ENCODE measurements around the gene MCAT. TPM values are rescaled to one million over a fixed set of nuclear protein-coding genes. Genes with fewer than 3 reads are reported as not detected.
"Not testable (repeated sequence)": the region's sequence is repeated elsewhere in the genome, so short reads cannot be mapped to it uniquely, and the experiment has no call there.

The MCAT gene
- total RNA-seq, 1 donor from 2014 or later: 17.3 TPM

- H3K27ac Mint-ChIP-seq: no peak overlapping the region
- H3K4me1 Mint-ChIP-seq (ENCODE audit: low read depth): peaks cover under 1% of the 10 kb centered on the region
- H3K27me3 Mint-ChIP-seq (ENCODE audit: low read depth): no peaks in the 10 kb centered on the region
- intact Hi-C loops (cut with micrococcal nuclease): no loop called here
- no peaks in the 10 kb centered on the region for H3K9me3 Mint-ChIP-seq
- H3K36me3 Mint-ChIP-seq (ENCODE audit: low read depth): peaks cover 5% of the 10 kb centered on the region
- no peak for DNase-seq (ENCODE audit: low spot score)
- H3K4me3 Mint-ChIP-seq (ENCODE audit: low read depth): no peak overlapping the region
Observed at GRCh38 chr22:43157874-43158546, 14.8 kb upstream of the MCAT start.

- DNase-seq (ENCODE audit: low spot score): no peak
- Mint-ChIP-seq H3K9me3 (no peaks in the 10 kb centered on the region), H3K27me3 (ENCODE audit: low read depth) (no peaks in the 10 kb centered on the region), H3K4me3 (ENCODE audit: low read depth) (no peak overlapping the region), H3K27ac (no peak overlapping the region), H3K4me1 (ENCODE audit: low read depth) (peaks cover 2% of the 10 kb centered on the region), H3K36me3 (ENCODE audit: low read depth) (peaks cover 7% of the 10 kb centered on the region)
- intact Hi-C loops (cut with micrococcal nuclease): no loop called here
Observed at GRCh38 chr22:43156413-43156812, 13.2 kb upstream of the MCAT start.

- Mint-ChIP-seq H3K9me3 (no peaks in the 10 kb centered on the region), H3K27ac (no peak overlapping the region), H3K27me3 (ENCODE audit: low read depth) (no peaks in the 10 kb centered on the region), H3K36me3 (ENCODE audit: low read depth) (peaks cover 9% of the 10 kb centered on the region), H3K4me3 (ENCODE audit: low read depth) (no peak overlapping the region), H3K4me1 (ENCODE audit: low read depth) (peaks cover 6% of the 10 kb centered on the region)
- intact Hi-C loops (cut with micrococcal nuclease): no loop called here
- no peak for DNase-seq (ENCODE audit: low spot score)
Observed at GRCh38 chr22:43155789-43156188, 12.6 kb upstream of the MCAT start.

GRCh38 chr22:43154887-43155536 lies 11.8 kb upstream of the MCAT start:
- DNase-seq (ENCODE audit: low spot score): no peak
- Mint-ChIP-seq H3K27ac (no peak overlapping the region), H3K4me1 (ENCODE audit: low read depth) (peaks cover 10% of the 10 kb centered on the region), H3K9me3 (no peaks in the 10 kb centered on the region), H3K4me3 (ENCODE audit: low read depth) (no peak overlapping the region), H3K27me3 (ENCODE audit: low read depth) (no peaks in the 10 kb centered on the region), H3K36me3 (ENCODE audit: low read depth) (peaks cover 5% of the 10 kb centered on the region)
- intact Hi-C loops (cut with micrococcal nuclease): loop anchor here (5.0 kb wide), 1 partner anchor 32 kb away; the partner anchor contains the start of gene TTLL12

DNA sequence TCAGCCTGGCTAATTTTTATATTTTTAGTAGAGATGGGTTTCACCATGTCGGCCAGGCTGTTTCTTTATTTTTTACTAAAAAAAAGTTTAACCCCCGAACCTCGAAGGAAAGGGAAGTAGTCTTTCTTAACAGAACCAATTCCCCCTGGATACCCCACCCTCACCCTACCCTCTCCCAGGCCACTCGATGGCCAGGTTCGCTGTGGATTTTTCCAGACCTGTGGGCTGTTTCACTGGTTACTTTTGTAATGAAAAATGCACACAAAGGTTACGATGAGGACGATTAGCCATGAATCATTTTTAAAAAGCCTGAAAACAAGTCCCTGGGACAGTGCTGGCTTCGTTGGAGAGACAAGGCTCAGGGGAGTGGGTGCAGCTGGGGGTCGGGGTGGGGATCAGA lies 10.7 kb upstream of the MCAT start:
- intact Hi-C loops (cut with micrococcal nuclease): loop anchor here (5.0 kb wide), 1 partner anchor 33 kb away; the partner anchor contains the start of gene TTLL12
- no peak for DNase-seq (ENCODE audit: low spot score)
- Mint-ChIP-seq H3K9me3 (no peaks in the 10 kb centered on the region), H3K4me3 (ENCODE audit: low read depth) (no peak overlapping the region), H3K27me3 (ENCODE audit: low read depth) (no peaks in the 10 kb centered on the region), H3K27ac (no peak overlapping the region), H3K4me1 (ENCODE audit: low read depth) (peaks cover 11% of the 10 kb centered on the region), H3K36me3 (ENCODE audit: low read depth) (peaks cover 5% of the 10 kb centered on the region)

- peaks cover 21% of the 10 kb centered on the region for H3K4me1 Mint-ChIP-seq (ENCODE audit: low read depth)
- no peaks in the 10 kb centered on the region for H3K27me3 Mint-ChIP-seq (ENCODE audit: low read depth)
- H3K27ac Mint-ChIP-seq: peak overlapping the region; percentile 92
- intact Hi-C loops (cut with micrococcal nuclease): loop anchor here (5.0 kb wide), 1 partner anchor 35 kb away; the partner anchor contains the start of gene TTLL12
- peak; percentile 38 for DNase-seq (ENCODE audit: low spot score)
- peak overlapping the region; percentile 99 for H3K4me3 Mint-ChIP-seq (ENCODE audit: low read depth)
- H3K9me3 Mint-ChIP-seq: no peaks in the 10 kb centered on the region
- peaks cover 5% of the 10 kb centered on the region for H3K36me3 Mint-ChIP-seq (ENCODE audit: low read depth)
Observed at GRCh38 chr22:43152357-43153071, 9.3 kb upstream of the MCAT start.

GRCh38 chr22:43152003-43152356 lies 8.8 kb upstream of the MCAT start:
- Mint-ChIP-seq H3K27ac (peak overlapping the region; percentile 92), H3K4me3 (ENCODE audit: low read depth) (peak overlapping the region; percentile 99), H3K9me3 (no peaks in the 10 kb centered on the region), H3K27me3 (ENCODE audit: low read depth) (no peaks in the 10 kb centered on the region), H3K36me3 (ENCODE audit: low read depth) (peaks cover 5% of the 10 kb centered on the region), H3K4me1 (ENCODE audit: low read depth) (peaks cover 24% of the 10 kb centered on the region)
- DNase-seq (ENCODE audit: low spot score): no peak
- intact Hi-C loops (cut with micrococcal nuclease): loop anchor here (5.0 kb wide), 1 partner anchor 35 kb away; the partner anchor contains the start of gene TTLL12

- DNase-seq (ENCODE audit: low spot score): peak; percentile 47
- intact Hi-C loops (cut with micrococcal nuclease): loop anchor here (5.0 kb wide), 1 partner anchor 36 kb away; the partner anchor contains the start of gene TTLL12
- Mint-ChIP-seq H3K4me3 (ENCODE audit: low read depth) (peak within 1 kb of the TSS; percentile 99), H3K27me3 (ENCODE audit: low read depth) (no peaks in the 10 kb centered on the region), H3K27ac (peak within 1 kb of the TSS; percentile 94), H3K4me1 (ENCODE audit: low read depth) (peaks cover 28% of the 10 kb centered on the region), H3K36me3 (ENCODE audit: low read depth) (peaks cover 5% of the 10 kb centered on the region), H3K9me3 (no peaks in the 10 kb centered on the region)
Observed at GRCh38 chr22:43151251-43152002, 8.2 kb upstream of the MCAT start, which contains the start of gene TSPO. TSS of gene TSPO (plus strand) at chr22:43151559. CDS start at chr22:43159239, 7,680 bp downstream.

GRCh38 chr22:43150731-43151206 lies 7.6 kb upstream of the MCAT start:
- peaks cover 5% of the 10 kb centered on the region for H3K36me3 Mint-ChIP-seq (ENCODE audit: low read depth)
- H3K27ac Mint-ChIP-seq: peak overlapping the region; percentile 94
- DNase-seq (ENCODE audit: low spot score): no peak
- H3K9me3 Mint-ChIP-seq: no peaks in the 10 kb centered on the region
- intact Hi-C loops (cut with micrococcal nuclease): loop anchor here (5.0 kb wide), 1 partner anchor 37 kb away; the partner anchor contains the start of gene TTLL12
- peak overlapping the region; percentile 98 for H3K4me3 Mint-ChIP-seq (ENCODE audit: low read depth)
- H3K27me3 Mint-ChIP-seq (ENCODE audit: low read depth): no peaks in the 10 kb centered on the region
- H3K4me1 Mint-ChIP-seq (ENCODE audit: low read depth): peaks cover 29% of the 10 kb centered on the region

- intact Hi-C loops (cut with micrococcal nuclease): no loop called here
- Mint-ChIP-seq H3K4me1 (ENCODE audit: low read depth) (peaks cover 29% of the 10 kb centered on the region), H3K27ac (peak overlapping the region; percentile 33), H3K27me3 (ENCODE audit: low read depth) (no peaks in the 10 kb centered on the region), H3K36me3 (ENCODE audit: low read depth) (peaks cover 5% of the 10 kb centered on the region), H3K9me3 (no peaks in the 10 kb centered on the region), H3K4me3 (ENCODE audit: low read depth) (peak overlapping the region; percentile 27)
- DNase-seq (ENCODE audit: low spot score): no peak
Observed at GRCh38 chr22:43148581-43148980, 5.4 kb upstream of the MCAT start.

DNA sequence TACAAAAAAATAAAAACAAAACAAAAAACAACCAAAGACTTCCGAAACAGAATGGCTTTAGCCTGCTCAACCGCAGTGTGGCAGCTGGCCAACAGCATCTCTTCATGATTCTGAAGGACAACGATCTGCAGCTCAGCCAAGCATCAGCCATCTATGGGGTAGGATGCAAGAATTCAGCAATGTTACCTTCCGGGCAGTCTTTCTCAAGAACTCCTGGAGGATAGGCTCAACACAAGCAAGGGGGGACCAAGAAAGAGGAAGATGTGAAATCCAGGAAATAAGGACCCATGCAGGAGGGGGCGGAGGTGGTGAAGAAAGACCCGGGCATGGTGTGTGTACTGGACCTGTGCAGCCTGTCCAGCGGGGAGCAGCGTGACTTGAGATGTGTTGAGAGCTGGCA lies 4.6 kb upstream of the MCAT start:
- Mint-ChIP-seq H3K27me3 (ENCODE audit: low read depth) (no peaks in the 10 kb centered on the region), H3K36me3 (ENCODE audit: low read depth) (peaks cover 2% of the 10 kb centered on the region), H3K27ac (peak overlapping the region; percentile 36), H3K4me1 (ENCODE audit: low read depth) (peaks cover 30% of the 10 kb centered on the region), H3K9me3 (no peaks in the 10 kb centered on the region), H3K4me3 (ENCODE audit: low read depth) (peak overlapping the region; percentile 67)
- intact Hi-C loops (cut with micrococcal nuclease): no loop called here
- no peak for DNase-seq (ENCODE audit: low spot score)

DNA sequence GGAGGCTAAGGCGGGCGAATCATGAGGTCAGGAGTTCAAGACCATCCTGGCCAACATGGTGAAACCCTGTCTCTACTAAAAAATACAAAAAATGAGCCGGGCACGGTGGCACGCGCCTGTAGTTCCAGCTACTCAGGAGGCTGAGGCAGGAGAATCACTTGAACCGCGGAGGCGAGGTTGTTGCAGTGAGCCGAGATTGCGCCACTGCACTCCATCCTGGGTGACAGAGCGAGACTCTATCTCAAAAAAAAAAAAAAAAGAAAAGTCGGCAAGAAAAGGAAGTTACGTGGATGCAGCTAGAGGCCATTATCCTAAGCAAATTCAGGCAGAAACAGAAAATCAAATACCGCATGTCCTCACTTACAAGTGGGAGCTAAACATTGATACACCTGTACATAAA lies 3.1 kb upstream of the MCAT start:
- intact Hi-C loops (cut with micrococcal nuclease); DNase-seq (ENCODE audit: low spot score); H3K36me3 Mint-ChIP-seq (ENCODE audit: low read depth); H3K27me3 Mint-ChIP-seq (ENCODE audit: low read depth); H3K9me3 Mint-ChIP-seq; H3K27ac Mint-ChIP-seq; H3K4me3 Mint-ChIP-seq (ENCODE audit: low read depth): not testable (repeated sequence)
- peaks cover 35% of the 10 kb centered on the region for H3K4me1 Mint-ChIP-seq (ENCODE audit: low read depth)
